Activated B cell treated with CpG ODN at 0.5 μM for 24 hours (primary cell): ENCODE results near the gene METTL24. TPM values are rescaled to one million over a fixed set of nuclear protein-coding genes. Genes with fewer than 3 reads are reported as not detected.

Source experiments
- ATAC-seq: fragments of 200-7000 bp; cut with Tn5 transposase; one replicate; pipeline ENCODE4 v1.10.0; 2021; ENCODE audit warnings: low read depth, mild to moderate bottlenecking, moderate library complexity
- CTCF ChIA-PET: fragments of 350-600 bp; sonication (Branson Sonifier 250); formaldehyde crosslinking; loops from one replicate; lab custom pipeline; 2021; ENCODE audit warnings: antibody characterized with exemption; lab: Charles Lee
- POLR2A ChIA-PET: fragments of 350-600 bp; sonication (Branson Sonifier 250); formaldehyde crosslinking; loops from one replicate; lab custom pipeline; 2021; ENCODE audit warnings: antibody characterized with exemption; lab: Charles Lee
- DNase-seq: peaks from one replicate; pipeline ENCODE4 v3.0.0; 2022
- H3K27ac Mint-ChIP-seq: one replicate; pipeline ENCODE4 v1.8.0; 2020; ENCODE audit warnings: mixed read lengths
- H3K27me3 Mint-ChIP-seq: one replicate; pipeline ENCODE4 v1.8.0; 2021; ENCODE audit warnings: mixed read lengths
- H3K36me3 Mint-ChIP-seq: one replicate; pipeline ENCODE4 v1.8.0; 2021; ENCODE audit warnings: low read depth, mixed read lengths
- H3K4me1 Mint-ChIP-seq: one replicate; pipeline ENCODE4 v1.8.0; 2021; ENCODE audit warnings: mixed read lengths
- H3K4me3 Mint-ChIP-seq: one replicate; pipeline ENCODE4 v1.8.0; 2020; ENCODE audit warnings: mild to moderate bottlenecking, mixed read lengths
- H3K9me3 Mint-ChIP-seq: one replicate; pipeline ENCODE4 v1.8.0; 2020; ENCODE audit warnings: mixed read lengths
- CTCF ChIP-seq: fragments of 200-600 bp; IDR thresholded peaks from one replicate; pipeline ENCODE4 v1.8.0; 2022; ENCODE audit warnings: antibody characterized with exemption, mild to moderate bottlenecking
- intact Hi-C: fragments of 100-400 bp; cut with micrococcal nuclease; formaldehyde crosslinking; loops from one replicate; pipeline ENCODE4 v1.15.1; 2024
- total RNA-seq: library from RNA; stranded (reverse); gene quantifications from 2 replicates; pipeline ENCODE4 v1.2.3, GENCODE V29; 2022

The METTL24 gene
- total RNA-seq, 1 donor from 2014 or later: not detected

GRCh38 chr6:110390404-110390803 lies 32.3 kb upstream of the METTL24 start:
- Mint-ChIP-seq H3K27ac (no peak overlapping the region), H3K4me3 (no peak overlapping the region), H3K27me3 (no peaks in the 10 kb centered on the region), H3K4me1 (no peaks in the 10 kb centered on the region), H3K9me3 (no peaks in the 10 kb centered on the region), H3K36me3 (no peaks in the 10 kb centered on the region)
- intact Hi-C loops: loop anchor here (1.0 to 2.0 kb wide), 2 partner anchors 212 to 1202 kb away; no protein-coding TSS in a partner anchor
- CTCF ChIA-PET: interaction anchor here (1.0 to 6.0 kb wide), 9 partner anchors 10 to 1202 kb away, joined by 3 to 77 read pairs (median 8); partner anchors contain the start of genes CDC40 and WASF1
- TF ChIP-seq CTCF: no peak
- DNase-seq (no peak), ATAC-seq (no peak)
- POLR2A ChIA-PET: interaction anchor here (1.0 kb wide), 1 partner anchor 157 kb away, joined by 6 read pairs; no protein-coding TSS in a partner anchor

GRCh38 chr6:110389689-110390382 lies 31.7 kb upstream of the METTL24 start:
- no peaks in the 10 kb centered on the region for H3K27me3 Mint-ChIP-seq
- ATAC-seq: no peak
- no peak overlapping the region for H3K4me3 Mint-ChIP-seq
- CTCF ChIA-PET: interaction anchor here (0.6 to 6.0 kb wide), 10 partner anchors 10 to 1250 kb away, joined by 3 to 77 read pairs (median 6); partner anchors contain the start of genes CDC40 and WASF1
- intact Hi-C loops: loop anchor here (1.0 to 2.0 kb wide), 2 partner anchors 212 to 1201 kb away; no protein-coding TSS in a partner anchor
- POLR2A ChIA-PET: interaction anchor here (0.9 to 1.0 kb wide), 2 partner anchors 157 to 211 kb away, joined by 3 to 6 read pairs; no protein-coding TSS in a partner anchor
- H3K9me3 Mint-ChIP-seq: no peaks in the 10 kb centered on the region
- H3K36me3 Mint-ChIP-seq: no peaks in the 10 kb centered on the region
- H3K4me1 Mint-ChIP-seq: no peaks in the 10 kb centered on the region
- H3K27ac Mint-ChIP-seq: no peak overlapping the region
- TF ChIP-seq CTCF: no peak
- DNase-seq: no peak

DNA sequence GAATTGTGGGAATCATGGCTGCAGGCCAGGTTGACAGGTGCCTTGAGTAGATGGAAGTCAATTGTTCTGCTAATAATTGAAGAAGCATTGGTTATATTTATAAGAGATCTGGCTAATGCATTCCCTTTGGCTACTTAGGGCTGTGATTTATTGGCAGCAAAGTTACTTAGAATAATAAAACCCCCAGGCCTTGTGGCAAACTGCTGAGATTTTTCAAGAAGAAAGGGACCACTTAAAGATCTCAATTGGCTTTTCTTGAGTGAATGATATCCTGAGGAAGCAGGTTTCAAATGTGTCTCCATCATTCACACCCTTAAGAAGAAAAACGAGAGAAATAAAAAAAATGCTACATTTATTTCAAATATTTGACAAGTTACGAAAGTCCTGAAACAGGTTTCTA lies 29.8 kb upstream of the METTL24 start:
- DNase-seq: no peak
- Mint-ChIP-seq H3K4me3 (no peak overlapping the region), H3K9me3 (no peaks in the 10 kb centered on the region), H3K27ac (no peak overlapping the region), H3K4me1 (no peaks in the 10 kb centered on the region), H3K27me3 (no peaks in the 10 kb centered on the region), H3K36me3 (no peaks in the 10 kb centered on the region)
- ChIA-PET POLR2A (no interaction called here), CTCF (interaction anchor here (5.4 to 6.0 kb wide), 2 partner anchors 208 to 685 kb away, joined by 45 to 73 read pairs; partner anchors contain the start of genes CDC40 and WASF1)
- ATAC-seq: no peak
- intact Hi-C loops: no loop called here
- no peak for TF ChIP-seq CTCF

DNA sequence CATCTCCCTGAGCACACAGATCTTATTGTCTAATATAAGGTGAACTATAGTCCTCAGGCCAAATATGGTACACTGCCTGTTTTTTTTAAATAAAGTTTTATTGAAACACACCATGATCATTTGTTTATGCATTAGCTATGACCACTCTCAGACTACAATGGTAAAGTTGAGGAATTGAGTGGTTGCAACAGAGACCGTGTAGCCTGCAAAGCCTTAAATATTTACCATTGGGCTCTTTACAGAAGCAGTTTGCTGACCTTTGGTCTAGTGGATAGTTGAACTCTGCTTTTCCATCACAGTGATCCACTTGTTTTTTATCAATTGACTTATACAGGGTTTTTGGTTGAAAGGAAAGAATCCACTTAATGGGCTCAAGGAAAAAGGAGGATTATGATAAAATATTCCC lies 27.3 kb upstream of the METTL24 start:
- no peak overlapping the region for H3K27ac Mint-ChIP-seq
- no peaks in the 10 kb centered on the region for H3K27me3 Mint-ChIP-seq
- DNase-seq (no peak), ATAC-seq (no peak)
- CTCF ChIA-PET: no interaction called here
- TF ChIP-seq CTCF: no peak
- intact Hi-C loops: no loop called here
- H3K9me3 Mint-ChIP-seq: no peaks in the 10 kb centered on the region
- POLR2A ChIA-PET: no interaction called here
- no peak overlapping the region for H3K4me3 Mint-ChIP-seq
- no peaks in the 10 kb centered on the region for H3K36me3 Mint-ChIP-seq
- no peaks in the 10 kb centered on the region for H3K4me1 Mint-ChIP-seq

DNA sequence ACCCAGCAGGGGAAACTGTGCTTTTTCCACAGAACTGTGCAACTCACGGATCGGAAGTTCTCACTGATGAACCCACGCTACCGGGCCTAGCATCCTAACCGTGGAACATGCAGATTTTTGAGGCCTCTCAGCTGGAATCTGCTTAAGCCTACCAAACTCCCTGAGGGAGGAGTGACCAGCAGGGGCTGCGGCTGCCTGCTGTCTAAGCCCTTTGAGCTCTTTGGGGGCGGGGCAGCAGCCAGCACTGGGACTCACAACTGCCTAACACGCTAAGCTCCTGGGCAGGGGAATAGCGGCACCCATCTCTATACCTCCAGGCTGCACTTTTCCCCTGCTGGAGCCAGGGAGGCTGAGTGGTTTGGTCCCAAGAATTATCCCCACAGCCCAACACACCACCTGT lies 20.4 kb upstream of the METTL24 start:
- DNase-seq (no peak), ATAC-seq (no peak)
- no peaks in the 10 kb centered on the region for H3K27me3 Mint-ChIP-seq
- no peak for TF ChIP-seq CTCF
- intact Hi-C loops: no loop called here
- ChIA-PET CTCF (no interaction called here), POLR2A (no interaction called here)
- no peak overlapping the region for H3K4me3 Mint-ChIP-seq
- peaks cover 5% of the 10 kb centered on the region for H3K4me1 Mint-ChIP-seq
- H3K9me3 Mint-ChIP-seq: no peaks in the 10 kb centered on the region
- H3K27ac Mint-ChIP-seq: no peak overlapping the region
- H3K36me3 Mint-ChIP-seq: no peaks in the 10 kb centered on the region
